HG02759 (cell line): ENCODE data around the gene ZNF212.

Source experiments
- ATAC-seq: cut with Tn5 transposase; IDR thresholded peaks from one replicate; pipeline ENCODE4 v1.9.1; 2021; ENCODE audit warnings: mild to moderate bottlenecking, moderate library complexity; ENCODE audit not compliant: unreplicated experiment

Gene ZNF212

DNA sequence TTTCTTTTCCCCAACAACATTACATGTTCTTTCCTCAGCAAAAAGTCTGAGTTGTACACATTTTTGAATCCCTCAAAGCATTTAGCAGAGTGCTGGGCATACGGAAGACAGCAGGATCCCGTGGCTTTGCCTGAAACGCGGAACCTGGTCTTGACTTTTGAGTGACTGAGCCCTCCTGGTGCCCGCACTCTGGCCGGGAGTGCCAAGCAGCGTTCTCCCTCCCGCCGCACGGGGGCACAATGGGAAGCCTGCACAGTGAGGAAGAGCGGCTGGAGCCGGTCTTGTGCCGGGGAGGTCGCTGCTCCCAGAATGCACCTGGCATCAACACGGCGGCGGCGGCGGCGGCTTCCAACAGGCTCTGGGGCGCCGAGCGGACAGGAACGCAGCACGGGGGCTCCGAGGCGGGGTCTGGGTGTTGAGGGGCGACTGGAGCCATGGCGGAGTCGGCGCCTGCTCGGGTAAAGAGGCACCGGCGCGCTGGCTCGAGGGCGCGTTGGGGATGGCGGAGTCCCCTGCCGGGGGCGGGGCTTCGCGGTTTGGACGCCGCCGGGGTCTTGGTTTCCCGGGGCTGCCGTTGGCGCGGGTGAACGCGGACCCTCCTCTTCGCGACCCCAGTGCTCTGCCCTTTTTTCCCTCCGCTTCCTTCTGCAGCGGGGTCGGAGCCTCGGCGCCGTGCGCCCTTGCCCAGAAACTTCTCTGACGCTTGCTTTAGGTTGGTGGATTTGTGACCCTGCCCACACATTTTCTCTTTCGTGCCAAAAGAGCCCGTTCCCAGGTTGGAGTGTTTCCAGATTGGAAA is at the start of gene ZNF212:
Gene ZNF212 (plus strand): TSS at position 307 of the 799 bp plus-strand sequence. CDS start 128 bp downstream, at position 435.
- ATAC-seq: peak; percentile 99

DNA sequence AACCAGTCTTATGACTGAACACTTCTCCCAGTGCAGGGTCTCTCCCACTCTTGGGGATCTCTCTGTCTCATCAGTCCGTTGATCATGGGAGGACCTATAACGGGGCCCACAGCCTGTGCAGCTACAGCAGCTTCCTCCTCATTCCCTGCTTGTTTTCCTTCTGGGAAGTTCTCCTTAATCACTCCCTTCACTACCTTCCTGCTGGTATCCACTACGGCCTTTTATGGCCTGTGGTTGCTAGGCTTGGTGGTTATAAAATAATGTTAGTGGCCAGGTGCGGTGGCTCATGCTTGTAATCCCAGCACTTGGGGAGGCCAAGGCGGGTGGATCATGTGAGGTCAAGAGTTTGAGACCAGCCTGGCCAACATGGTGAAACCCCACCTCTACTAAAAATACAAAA is 47.6 kb upstream of the ZNF212 start:
- ATAC-seq: no peak

DNA sequence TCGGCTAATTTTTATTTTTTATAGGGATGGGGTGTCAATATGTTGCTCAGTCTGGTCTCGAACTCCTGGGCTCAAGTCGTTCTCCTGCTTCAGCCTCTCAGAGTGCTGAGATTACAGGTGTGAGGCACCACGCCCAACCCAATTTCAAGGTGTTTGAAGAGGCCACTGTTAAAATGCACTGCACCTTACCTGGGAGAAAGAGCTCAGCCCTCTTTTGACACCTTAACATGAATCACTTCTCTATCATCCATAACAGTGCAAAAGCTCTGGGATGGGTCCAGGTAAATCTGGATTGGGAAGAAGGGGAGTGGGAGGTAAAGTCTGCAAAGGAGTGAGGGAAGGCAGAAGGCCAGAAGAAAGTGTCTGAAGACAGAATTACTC is 44.7 kb upstream of the ZNF212 start:
- no peak for ATAC-seq

DNA sequence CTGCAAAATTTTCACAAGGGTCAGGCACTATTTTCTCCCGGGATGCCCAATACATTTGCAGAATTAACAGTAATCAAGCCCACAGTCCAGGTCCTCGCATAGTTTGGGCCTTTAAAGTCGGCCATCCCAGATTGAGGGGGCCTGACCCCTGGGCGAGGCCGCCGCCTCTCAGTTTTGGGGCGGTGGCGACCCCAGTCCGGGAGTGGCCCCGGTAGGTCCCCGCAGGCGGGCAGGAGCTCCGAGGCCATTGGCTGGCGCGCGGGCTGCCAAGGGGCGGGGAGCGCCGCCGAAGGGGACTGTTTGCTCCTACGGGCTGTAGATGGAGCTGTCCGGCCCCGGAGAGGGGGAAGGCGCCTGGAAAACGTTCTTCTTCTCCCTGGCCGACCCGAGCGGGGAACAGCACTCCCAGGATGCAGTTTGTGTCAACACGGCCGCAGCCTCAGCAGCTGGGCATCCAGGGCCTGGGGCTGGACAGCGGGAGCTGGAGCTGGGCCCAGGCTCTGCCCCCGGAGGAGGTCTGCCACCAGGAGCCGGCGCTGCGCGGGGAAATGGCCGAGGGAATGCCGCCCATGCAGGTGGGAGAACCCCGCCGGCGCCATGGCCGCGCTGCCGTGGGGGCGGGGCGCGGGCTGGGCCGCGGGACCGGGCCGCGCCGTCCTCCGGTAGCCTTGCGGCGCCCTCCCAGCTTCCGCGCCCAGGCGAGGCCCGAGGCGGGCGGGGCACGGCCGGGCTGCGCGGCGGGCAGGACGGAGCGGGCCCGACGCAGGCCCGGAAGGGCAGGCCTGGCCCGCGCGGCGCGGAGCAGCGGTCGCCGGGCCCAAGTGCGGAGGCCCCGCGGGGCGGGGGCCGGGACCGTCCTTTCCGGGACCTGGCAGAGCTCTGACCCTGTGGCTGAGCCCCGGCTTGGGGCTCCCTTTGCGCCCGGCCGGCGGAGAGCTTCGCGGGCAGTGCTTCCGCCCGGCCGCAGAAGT is 44.0 kb upstream of the ZNF212 start, which contains the start of gene ZNF282:
Gene ZNF282 (plus strand): TSS at position 367 of the 971 bp plus-strand sequence. CDS start 44 bp downstream, at position 411.
- ATAC-seq: peak; percentile 93

DNA sequence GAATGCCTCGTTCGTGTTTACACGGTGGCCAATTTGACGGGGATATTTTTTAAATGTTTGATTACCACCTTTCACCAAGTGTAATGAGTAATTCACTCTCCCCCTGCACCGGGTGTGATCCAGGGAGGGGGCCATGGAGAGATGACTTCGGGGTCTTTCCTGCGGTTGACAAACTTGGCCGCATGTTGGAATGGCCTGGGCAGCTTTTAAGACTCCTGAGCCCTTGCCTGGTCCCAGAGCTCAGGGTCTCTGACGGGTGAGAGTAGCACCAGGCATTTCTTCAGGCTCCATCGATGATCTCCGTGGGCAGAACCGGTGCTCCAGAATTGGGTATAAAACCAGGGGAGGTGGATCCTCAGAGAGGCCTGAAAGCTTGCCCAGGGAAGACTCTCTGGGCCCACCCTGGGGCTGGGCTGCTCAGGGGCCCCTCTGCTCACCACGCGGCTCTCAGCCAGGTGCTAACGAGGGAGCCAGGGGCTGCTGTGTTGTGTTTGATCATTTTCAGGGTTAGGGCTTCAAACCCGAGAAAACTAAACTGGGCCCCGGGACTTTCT is 43.2 kb upstream of the ZNF212 start:
- ATAC-seq: peak; percentile 3

DNA sequence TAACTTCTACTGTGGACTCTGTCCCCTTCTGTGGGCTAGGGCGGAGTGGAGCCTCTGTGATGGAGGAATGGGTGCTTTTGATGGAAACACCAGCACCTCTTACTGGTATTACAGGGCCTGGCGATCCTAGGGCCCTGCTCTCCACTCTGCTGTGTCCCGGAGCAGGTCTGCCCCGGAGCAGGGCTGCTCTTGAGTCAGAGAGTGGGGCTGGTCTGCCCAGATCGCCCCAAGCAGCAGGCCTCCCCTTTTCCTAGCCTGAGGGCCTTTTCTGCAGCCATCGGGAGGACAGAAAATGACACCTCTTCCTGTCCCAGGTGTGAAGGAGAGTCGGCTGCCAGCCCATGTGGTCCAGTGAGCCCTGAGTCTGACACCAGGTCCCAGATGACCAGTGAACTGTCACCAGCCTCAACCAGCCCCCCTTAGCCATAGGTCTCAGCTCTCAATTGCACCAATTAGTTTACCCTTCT is 42.7 kb upstream of the ZNF212 start:
- ATAC-seq: no peak

DNA sequence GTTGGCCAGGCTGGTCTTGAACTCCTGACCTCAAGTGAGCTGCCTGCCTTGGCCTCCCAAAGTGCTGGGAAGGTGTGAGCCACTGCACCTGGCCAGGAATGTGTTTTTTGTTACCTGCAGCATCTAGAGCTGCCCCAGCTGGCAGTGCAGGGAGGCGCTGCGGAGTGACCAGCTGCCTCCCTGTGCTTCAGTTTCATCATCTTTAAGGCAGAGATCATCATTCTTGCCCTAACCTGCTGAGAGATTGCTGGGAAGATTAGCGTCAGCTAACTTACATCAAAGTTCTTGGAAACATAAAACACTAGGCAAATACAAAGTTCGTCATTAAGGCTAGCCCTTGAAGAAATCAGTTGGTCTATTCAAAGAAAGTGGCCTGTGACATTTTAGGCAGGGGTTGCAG is 41.8 kb upstream of the ZNF212 start:
- no peak for ATAC-seq

DNA sequence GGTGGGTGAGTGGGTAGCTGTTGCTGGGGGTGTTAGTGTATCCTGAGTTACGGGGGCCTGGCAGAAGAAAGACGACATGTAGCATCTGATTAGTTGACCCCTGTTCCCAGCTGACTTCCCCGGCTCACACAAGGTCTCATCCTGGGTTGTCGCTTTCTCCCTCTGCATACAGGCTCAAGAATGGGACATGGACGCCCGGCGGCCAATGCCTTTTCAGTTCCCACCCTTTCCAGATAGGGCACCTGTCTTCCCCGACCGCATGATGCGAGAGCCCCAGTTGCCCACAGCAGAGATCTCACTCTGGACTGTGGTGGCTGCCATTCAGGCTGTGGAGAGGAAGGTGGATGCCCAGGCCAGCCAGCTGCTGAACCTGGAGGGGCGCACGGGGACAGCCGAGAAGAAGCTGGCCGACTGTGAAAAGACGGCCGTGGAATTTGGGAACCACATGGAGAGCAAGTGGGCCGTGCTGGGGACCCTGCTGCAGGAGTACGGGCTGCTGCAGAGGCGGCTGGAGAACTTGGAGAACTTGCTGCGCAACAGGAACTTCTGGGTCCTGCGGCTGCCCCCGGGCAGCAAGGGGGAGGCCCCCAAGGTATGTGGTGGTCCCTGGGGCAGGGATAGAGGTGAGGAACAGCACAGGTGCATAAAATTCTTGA is 41.2 kb upstream of the ZNF212 start:
- no peak for ATAC-seq

DNA sequence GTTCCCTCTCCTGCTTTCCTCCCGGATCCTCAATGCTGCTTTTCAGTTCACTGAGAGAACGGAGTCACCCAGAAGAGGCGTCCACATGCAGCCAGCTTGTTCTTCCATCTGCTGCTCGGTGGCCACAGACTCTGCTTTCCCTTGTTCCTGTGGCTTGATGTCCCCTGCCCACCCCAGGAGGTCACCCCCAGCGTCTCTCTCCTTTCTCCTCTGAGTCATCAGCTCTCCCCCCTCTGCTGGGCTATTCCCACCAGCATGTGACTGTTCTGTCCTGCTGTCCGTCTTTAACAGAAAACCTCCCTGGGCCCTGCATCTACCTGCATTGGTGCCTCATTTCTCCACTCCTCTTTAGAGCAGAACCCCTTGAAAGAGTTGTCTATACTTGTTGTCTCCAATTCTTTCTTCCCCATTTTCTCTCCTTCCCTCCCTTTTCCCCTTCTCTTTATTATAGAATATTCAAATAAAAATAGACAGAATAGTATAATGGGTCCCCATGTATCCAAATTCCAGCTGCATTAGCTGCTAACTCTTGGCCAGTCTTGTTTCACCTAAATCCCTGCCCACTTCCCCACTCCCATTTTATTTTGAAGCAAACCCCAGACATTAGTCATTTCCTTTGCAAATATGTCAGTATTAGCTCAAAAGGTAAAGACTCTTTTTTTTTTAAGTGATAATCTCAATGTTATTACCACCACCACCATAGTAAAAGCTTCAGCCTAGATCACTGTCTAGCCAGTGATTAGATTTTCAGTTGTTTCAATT is 40.0 kb upstream of the ZNF212 start:
- no peak for ATAC-seq

DNA sequence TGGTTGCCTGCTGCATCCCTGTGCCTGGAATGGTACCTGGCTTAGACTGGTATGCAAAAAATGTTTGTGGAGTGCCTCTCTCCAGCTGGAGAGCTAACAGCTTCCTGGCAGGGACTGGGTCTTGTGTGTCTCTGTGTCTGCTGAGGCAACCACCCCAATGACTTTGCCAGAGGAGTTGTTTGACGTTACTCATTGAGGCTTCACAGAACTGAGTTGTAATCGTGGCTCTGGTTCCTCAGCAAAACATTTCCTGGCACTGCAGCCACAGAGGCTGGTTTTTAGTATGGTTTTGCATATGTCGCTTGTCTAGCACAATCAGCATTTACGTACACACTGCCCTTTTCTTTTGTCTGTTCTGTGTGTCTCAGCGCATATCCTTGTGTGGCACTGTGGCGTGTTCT is 36.6 kb upstream of the ZNF212 start:
- no peak for ATAC-seq

DNA sequence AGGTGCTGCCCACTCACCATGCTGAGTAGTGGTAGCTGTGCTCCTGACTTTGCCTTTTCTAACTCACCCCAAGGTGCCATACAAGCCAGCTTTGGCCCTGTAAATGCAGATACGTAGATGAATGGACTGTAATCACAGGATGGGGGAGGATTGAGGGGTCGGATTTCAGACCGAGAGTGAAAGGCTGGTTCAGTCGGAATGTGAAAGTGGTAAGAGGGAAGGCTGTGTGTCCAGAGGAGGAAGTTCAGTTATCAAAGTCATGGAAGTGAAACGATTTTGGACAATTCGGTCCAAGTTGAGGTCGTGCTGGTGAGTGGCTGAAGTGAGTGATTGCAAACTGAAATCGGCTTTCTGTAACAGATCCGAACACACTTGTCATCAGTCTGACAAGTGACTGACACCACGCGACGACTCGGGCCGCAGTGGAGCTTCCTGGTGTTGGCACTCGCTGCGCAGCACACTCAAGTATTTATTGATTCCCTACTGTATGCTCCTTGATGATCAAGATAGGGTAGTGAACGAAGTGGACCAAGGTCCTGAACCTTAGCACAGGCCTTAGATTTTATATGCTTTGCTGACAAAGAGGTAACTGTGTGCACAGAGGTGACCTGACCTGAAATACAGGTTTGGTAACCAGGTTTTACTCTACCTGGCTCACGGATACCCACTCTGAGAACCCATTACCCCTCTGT is 33.6 kb upstream of the ZNF212 start:
- no peak for ATAC-seq

DNA sequence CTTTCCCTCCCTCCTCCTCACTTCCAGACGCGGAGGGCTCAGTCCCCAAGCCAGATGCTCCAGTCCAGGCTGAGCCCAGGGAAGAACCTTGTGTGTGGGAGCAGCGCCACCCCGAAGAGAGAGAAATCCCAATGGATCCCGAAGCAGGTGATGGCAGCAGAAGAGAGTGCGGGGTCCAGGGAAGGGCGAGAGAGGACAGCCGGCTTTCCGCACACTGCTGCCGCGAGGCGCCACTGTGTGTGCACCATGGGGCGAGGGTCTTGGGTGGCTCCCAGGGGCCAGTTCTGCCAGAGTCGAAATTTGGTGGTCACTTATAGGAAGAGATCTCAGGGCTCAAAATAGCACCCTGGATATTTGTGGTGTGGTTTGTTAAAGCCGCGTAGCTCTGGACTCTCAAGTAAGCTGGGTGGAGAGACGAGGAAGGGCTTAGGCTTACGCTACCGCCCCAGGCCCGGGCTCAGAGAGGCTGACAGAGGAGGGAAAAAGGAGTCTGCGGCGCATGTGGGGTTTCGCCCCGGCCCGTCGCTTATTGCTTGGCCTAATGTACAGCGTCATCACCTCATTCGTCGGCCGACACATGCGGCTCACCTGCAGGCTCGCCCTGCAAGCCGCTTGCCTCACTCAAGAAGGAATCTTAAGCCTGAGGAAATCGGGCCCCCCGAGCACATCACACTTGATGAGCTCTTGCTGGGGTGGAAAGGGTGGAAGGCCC is 32.0 kb upstream of the ZNF212 start:
- no peak for ATAC-seq

DNA sequence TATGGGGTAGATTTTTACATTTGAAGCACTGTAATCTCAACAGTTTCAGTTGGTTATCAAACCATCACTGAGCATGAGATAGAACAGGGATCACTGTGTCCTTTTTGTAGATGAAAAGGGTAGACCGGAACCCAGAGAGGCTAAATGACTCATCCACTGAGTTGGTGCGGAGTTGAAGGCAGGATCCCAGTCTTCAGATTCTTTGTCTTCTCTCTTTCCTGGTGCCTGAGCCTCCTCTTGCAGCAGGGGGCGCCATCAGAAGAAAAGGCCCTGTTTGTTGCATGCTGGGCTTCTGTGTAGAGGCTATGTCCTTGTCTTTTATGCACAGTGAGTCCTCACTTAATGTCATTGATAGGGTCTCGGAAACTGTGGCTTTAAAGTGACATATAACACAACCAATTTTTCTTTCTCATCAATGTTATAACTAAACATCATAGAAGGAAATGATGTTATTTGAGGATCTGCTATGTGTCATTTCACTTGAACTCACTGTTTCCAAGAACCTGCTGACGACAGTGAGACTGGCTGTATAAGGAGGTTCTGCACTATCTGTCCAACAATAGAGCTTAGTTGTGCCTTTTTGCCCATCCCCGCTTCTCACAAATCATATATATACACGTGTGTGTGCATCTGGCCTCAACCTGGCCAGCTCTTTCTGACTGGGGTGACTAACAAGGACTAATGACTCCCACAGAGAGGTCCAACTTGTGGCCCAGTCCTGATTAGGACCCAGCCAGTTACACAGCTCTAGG is 29.8 kb upstream of the ZNF212 start:
- peak; percentile 43 for ATAC-seq

DNA sequence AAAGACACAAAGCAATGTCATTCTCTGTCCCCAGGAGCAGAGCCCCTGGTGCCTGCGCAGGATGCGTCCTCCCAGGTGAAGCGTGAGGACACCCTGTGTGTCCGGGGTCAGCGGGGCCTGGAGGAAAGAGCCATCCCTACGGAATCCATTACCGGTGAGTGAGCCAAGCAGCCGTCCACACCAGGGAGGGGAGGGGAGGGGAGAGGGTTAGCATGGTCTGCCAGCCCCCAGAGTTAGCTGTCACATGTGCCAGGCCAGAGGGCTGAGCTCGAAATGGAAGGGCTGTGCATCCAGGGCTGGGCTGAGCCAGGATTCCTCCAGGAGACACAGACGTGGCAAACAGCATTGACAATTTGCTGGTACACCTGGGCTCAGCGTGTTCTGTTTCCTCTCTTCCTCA is 28.9 kb upstream of the ZNF212 start:
- no peak for ATAC-seq

DNA sequence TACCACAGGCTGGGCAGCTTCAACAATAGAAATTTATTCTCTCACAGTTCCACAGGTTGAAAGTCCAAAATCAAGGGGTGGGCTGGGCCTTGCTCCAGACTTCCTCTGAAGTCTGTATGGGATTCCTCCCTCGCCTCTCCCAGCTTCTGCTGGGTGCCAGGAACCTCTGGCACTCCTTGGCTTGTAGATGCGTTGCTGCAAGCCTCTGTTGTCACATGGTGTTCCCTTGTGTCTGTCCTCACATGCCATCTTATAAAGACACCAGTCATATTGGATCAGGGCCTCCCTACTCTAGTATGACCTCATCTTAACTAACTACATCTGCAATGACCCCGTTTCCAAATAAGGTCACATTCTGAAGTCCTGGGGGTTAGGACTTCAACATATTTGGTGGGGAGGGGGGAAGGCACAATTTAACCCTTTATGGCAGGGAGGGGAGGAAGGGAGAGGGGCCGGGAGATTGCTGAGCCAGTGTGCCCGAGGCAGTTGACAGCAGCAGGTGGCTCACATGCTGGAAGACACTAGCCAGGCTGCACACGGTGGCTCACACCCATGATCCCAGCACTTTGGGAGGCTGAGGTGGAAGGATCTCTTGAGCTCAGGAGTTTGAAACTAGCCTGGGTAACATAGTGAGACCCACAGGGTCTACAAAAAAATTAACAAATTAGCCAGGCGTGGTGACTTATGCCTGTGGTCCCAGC is 25.3 kb upstream of the ZNF212 start:
- ATAC-seq: no peak

DNA sequence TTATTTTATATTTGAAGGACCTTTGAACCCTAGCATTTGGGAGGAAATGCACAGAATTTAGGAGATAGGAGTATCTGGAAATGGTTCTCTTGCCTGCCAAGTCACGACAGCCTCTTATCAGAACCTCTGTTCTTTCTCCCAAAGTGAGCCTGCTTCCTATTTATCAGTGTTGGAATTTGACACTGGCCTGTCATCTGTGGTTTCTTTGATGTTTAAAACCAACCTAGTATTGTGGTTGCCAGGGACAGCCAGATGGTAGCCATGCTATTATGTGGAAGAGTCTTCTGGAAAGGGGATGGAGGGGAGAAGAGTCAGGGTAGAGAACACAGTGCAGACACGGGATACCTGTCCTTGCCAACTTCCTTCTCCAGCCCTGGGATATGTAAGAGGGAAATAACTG is 23.0 kb upstream of the ZNF212 start:
- ATAC-seq: no peak

DNA sequence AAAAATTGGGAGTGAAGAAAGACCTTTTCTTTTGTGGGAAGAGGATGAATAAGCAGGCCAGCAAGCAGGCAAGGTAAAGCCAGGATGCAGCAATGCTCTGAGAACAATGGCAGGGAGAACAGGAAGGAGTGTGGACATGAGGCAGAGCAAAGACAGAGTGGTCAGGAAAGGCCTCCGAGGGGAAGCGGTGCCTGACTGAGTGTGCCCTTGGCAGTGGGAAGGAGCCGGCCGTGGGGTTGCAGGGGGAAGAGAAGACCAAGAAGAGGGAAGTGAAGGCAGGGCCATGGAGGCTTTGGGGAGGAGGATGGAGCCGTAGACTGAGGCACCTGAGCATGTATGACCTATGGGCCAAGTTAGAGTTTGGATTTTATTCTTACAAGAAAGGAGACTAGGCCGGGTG is 21.9 kb upstream of the ZNF212 start:
- no peak for ATAC-seq
